SK-N-MC (cell line): Measurements from ENCODE around the gene CENPVL1.

ENCODE experiments used
- EZH2 ChIP-seq: fragments of 200-600 bp; sonication (generic); IDR thresholded peaks from one replicate; pipeline ENCODE4 v1.6.1; 2017; ENCODE audit warnings: antibody characterized with exemption
- FOXP2 ChIP-seq: optimal IDR thresholded peaks from 2 replicates; pipeline ENCODE3; 2011; ENCODE audit warnings: mild to moderate bottlenecking, moderate library complexity; ENCODE audit not compliant: insufficient read depth; ENCODE audit errors: extremely low read length, control extremely low read depth
- POLR2AphosphoS5 ChIP-seq: IDR thresholded peaks from 2 replicates; pipeline ENCODE4 v1.6.1; 2012; ENCODE audit warnings: mild to moderate bottlenecking, low read depth, low read length, borderline replicate concordance

DNA sequence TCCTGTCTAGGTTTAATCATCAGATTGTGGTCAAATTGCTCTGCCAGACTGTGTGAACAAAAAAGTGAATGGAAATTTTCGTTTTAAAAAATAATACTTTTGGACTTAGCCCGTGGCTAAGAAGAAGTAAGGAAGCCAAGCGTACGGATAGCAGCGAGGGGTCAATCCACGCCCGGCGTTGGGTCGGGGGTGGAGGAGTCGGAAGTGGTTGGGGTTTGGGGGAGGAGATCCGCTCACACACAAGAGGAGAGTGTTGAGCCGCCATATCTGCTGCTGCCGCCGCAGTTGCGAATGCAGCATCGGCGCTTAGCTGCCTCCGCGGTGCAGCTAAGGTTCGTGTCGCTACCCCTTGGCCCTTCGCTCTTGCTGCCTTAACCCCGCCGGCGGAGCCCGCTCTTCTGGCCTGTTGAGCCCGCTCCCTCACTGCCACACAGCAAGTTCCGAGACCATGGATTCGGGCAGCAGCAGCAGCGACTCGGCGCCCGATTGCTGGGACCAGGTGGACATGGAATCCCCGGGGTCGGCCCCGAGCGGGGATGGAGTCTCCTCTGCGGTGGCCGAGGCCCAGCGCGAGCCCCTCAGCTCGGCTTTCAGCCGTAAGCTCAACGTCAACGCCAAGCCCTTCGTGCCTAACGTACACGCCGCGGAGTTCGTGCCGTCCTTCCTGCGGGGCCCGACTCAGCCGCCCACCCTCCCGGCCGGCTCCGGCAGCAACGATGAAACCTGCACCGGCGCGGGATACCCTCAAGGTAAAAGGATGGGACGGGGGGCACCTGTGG is 33.1 kb downstream of the CENPVL1 start, which contains the start of gene GSPT2:
- TF ChIP-seq POLR2AphosphoS5 (peak; percentile 83), EZH2 (no peak), FOXP2 (no peak)
